Subcutaneous abdominal adipose tissue (tissue), 5 donors: ENCODE measurements around the gene ERBB4.

ENCODE experiments used
- H3K27ac ChIP-seq: one replicate; pipeline ENCODE4 v1.7.0; 2013; ENCODE audit warnings: low read depth, mild to moderate bottlenecking, inconsistent platforms, low read length, moderate library complexity
- H3K27me3 ChIP-seq, 5 donors: one replicate each; pipeline ENCODE4 v1.7.0; 2013; ENCODE audit warnings: low read length in 5 of 5, inconsistent platforms in 1 of 5; ENCODE audit not compliant: control insufficient read depth in 5 of 5, insufficient read depth in 4 of 5
- H3K36me3 ChIP-seq, 5 donors: one replicate each; pipeline ENCODE4 v1.7.0; 2013; ENCODE audit warnings: low read length in 5 of 5; ENCODE audit not compliant: control insufficient read depth in 5 of 5, insufficient read depth in 5 of 5
- H3K4me1 ChIP-seq, 5 donors: one replicate each; pipeline ENCODE4 v1.7.0; 2013; ENCODE audit warnings: low read length in 5 of 5, mild to moderate bottlenecking in 3 of 5, moderate library complexity in 1 of 5; ENCODE audit not compliant: control insufficient read depth in 5 of 5, insufficient read depth in 5 of 5
- H3K4me3 ChIP-seq, 5 donors: one replicate each; pipeline ENCODE4 v1.7.0; 2013; ENCODE audit warnings: low read length in 5 of 5, low read depth in 1 of 5
- H3K9ac ChIP-seq, 5 donors: one replicate each; pipeline ENCODE4 v1.7.0; 2013; ENCODE audit warnings: low read length in 5 of 5, mild to moderate bottlenecking in 4 of 5, moderate library complexity in 3 of 5
- H3K9me3 ChIP-seq, 5 donors: one replicate each; pipeline ENCODE4 v1.7.0; 2013; ENCODE audit warnings: low read length in 5 of 5; ENCODE audit not compliant: control insufficient read depth in 5 of 5
- donor health status: healthy.
- donor health status: healthy.
- donor health status: healthy.
- donor health status: healthy.
- donor health status: healthy.

ERBB4 gene

GRCh38 chr2:212177724-212178123, 360.9 kb downstream of the ERBB4 start:
- Histone ChIP-seq H3K9ac (no peak overlapping the region), H3K27me3 (no peaks in the 10 kb centered on the region), H3K27ac (no peak overlapping the region), H3K36me3 (no peaks in the 10 kb centered on the region), H3K9me3 (no peaks in the 10 kb centered on the region), H3K4me3 (no peak overlapping the region), H3K4me1 (no peaks in the 10 kb centered on the region)

GRCh38 chr2:212176151-212176550, 362.5 kb downstream of the ERBB4 start:
- H3K4me3 ChIP-seq: no peak overlapping the region
- no peaks in the 10 kb centered on the region for H3K36me3 ChIP-seq

GRCh38 chr2:212173756-212174510, 364.7 kb downstream of the ERBB4 start:
- H3K36me3 ChIP-seq: no peaks in the 10 kb centered on the region
- H3K4me3 ChIP-seq: no peak overlapping the region
- H3K9me3 ChIP-seq: peaks cover 0 to 3% (median 0%) of the 10 kb centered on the region in 5 donors
- H3K9ac ChIP-seq: no peak overlapping the region
- H3K27me3 ChIP-seq: no peaks in the 10 kb centered on the region
- no peaks in the 10 kb centered on the region for H3K4me1 ChIP-seq
- H3K27ac ChIP-seq: no peak overlapping the region

More at GRCh38 chr2:212176151-212176550, 362.5 kb downstream of the ERBB4 start:
- no peak overlapping the region for H3K27ac ChIP-seq
- no peak overlapping the region for H3K9ac ChIP-seq
- no peaks in the 10 kb centered on the region for H3K27me3 ChIP-seq
- H3K9me3 ChIP-seq: peaks cover 0 to 3% (median 0%) of the 10 kb centered on the region in 5 donors
- no peaks in the 10 kb centered on the region for H3K4me1 ChIP-seq

GRCh38 chr2:212173331-212173730, 365.3 kb downstream of the ERBB4 start:
- Histone ChIP-seq H3K36me3 (no peaks in the 10 kb centered on the region), H3K4me3 (no peak overlapping the region), H3K9me3 (peaks cover 0 to 3% (median 0%) of the 10 kb centered on the region in 5 donors), H3K27ac (no peak overlapping the region), H3K27me3 (no peaks in the 10 kb centered on the region), H3K4me1 (peaks cover 0 to 2% (median 0%) of the 10 kb centered on the region in 5 donors), H3K9ac (no peak overlapping the region)

- no peaks in the 10 kb centered on the region for H3K27me3 ChIP-seq
- H3K27ac ChIP-seq: no peak overlapping the region
- H3K9me3 ChIP-seq: peaks cover 0 to 3% (median 0%) of the 10 kb centered on the region in 5 donors
- H3K4me1 ChIP-seq: peaks cover 0 to 7% (median 0%) of the 10 kb centered on the region in 5 donors
- no peak overlapping the region for H3K9ac ChIP-seq
- H3K36me3 ChIP-seq: no peaks in the 10 kb centered on the region
- no peak overlapping the region for H3K4me3 ChIP-seq
Observed at GRCh38 chr2:212170382-212170781, 368.2 kb downstream of the ERBB4 start.

- no peak overlapping the region for H3K9ac ChIP-seq
Observed at GRCh38 chr2:212158081-212158480, 380.5 kb downstream of the ERBB4 start.

GRCh38 chr2:212157012-212157411, 381.6 kb downstream of the ERBB4 start:
- Histone ChIP-seq H3K9me3 (no peaks in the 10 kb centered on the region), H3K9ac (no peak overlapping the region), H3K27me3 (no peaks in the 10 kb centered on the region), H3K36me3 (no peaks in the 10 kb centered on the region), H3K4me1 (no peaks in the 10 kb centered on the region), H3K27ac (no peak overlapping the region), H3K4me3 (no peak overlapping the region)

More at GRCh38 chr2:212158081-212158480, 380.5 kb downstream of the ERBB4 start:
- no peaks in the 10 kb centered on the region for H3K9me3 ChIP-seq
- H3K4me3 ChIP-seq: no peak overlapping the region
- H3K27ac ChIP-seq: no peak overlapping the region
- no peaks in the 10 kb centered on the region for H3K36me3 ChIP-seq
- no peaks in the 10 kb centered on the region for H3K4me1 ChIP-seq
- no peaks in the 10 kb centered on the region for H3K27me3 ChIP-seq

- Histone ChIP-seq H3K36me3 (no peaks in the 10 kb centered on the region), H3K27ac (no peak overlapping the region), H3K9ac (no peak overlapping the region), H3K4me1 (no peaks in the 10 kb centered on the region), H3K4me3 (no peak overlapping the region), H3K27me3 (no peaks in the 10 kb centered on the region), H3K9me3 (no peaks in the 10 kb centered on the region)
Observed at GRCh38 chr2:212156088-212156487, 382.5 kb downstream of the ERBB4 start.

GRCh38 chr2:212154477-212154878, 384.1 kb downstream of the ERBB4 start:
- no peak overlapping the region for H3K4me3 ChIP-seq
- no peaks in the 10 kb centered on the region for H3K36me3 ChIP-seq
- H3K9me3 ChIP-seq: no peaks in the 10 kb centered on the region
- no peak overlapping the region for H3K9ac ChIP-seq
- no peaks in the 10 kb centered on the region for H3K27me3 ChIP-seq
- H3K27ac ChIP-seq: no peak overlapping the region
- H3K4me1 ChIP-seq: no peaks in the 10 kb centered on the region

- H3K27ac ChIP-seq: no peak overlapping the region
- no peaks in the 10 kb centered on the region for H3K27me3 ChIP-seq
- H3K9ac ChIP-seq: no peak overlapping the region
- H3K36me3 ChIP-seq: no peaks in the 10 kb centered on the region
- no peak overlapping the region for H3K4me3 ChIP-seq
- no peaks in the 10 kb centered on the region for H3K4me1 ChIP-seq
- H3K9me3 ChIP-seq: no peaks in the 10 kb centered on the region
Observed at GRCh38 chr2:212153923-212154322, 384.7 kb downstream of the ERBB4 start.
